Activated effector memory CD4-positive, alpha-beta T cell treated with anti-CD3 and anti-CD28 coated beads, Interleukin-2, amount 50 U/mL, for 16 hours (primary cell): Measurements from ENCODE around the gene TCTN1.
A peak's percentile ranks its signal among the peaks of the same experiment; 100 is the strongest.
"Not testable (repeated sequence)": the region's sequence is repeated elsewhere in the genome, so short reads cannot be mapped to it uniquely, and the experiment has no call there.

Experiments
- DNase-seq: peaks from one replicate; pipeline ENCODE4 v3.0.0-alpha.2; 2020

The TCTN1 gene

GRCh38 chr12:110613771-110614684 lies at the start of gene TCTN1:
Gene TCTN1 (plus strand): TSS chr12:110614129. CDS start chr12:110614183, 54 bp downstream.
- peak; percentile 99 for DNase-seq

GRCh38 chr12:110564471-110564991 lies 49.4 kb upstream of the TCTN1 start:
- no peak for DNase-seq

- DNase-seq = no peak
Observed at GRCh38 chr12:110565894-110566871, 47.7 kb upstream of the TCTN1 start.

- DNase-seq = no peak
Observed at GRCh38 chr12:110566993-110567392, 46.9 kb upstream of the TCTN1 start.

GRCh38 chr12:110568752-110569151 lies 45.2 kb upstream of the TCTN1 start:
- no peak for DNase-seq

- not testable (repeated sequence) for DNase-seq
Observed at GRCh38 chr12:110569838-110570237, 44.1 kb upstream of the TCTN1 start.

- DNase-seq = not testable (repeated sequence)
Observed at GRCh38 chr12:110570798-110571197, 43.1 kb upstream of the TCTN1 start.

GRCh38 chr12:110574044-110574443 lies 39.9 kb upstream of the TCTN1 start:
- no peak for DNase-seq

- not testable (repeated sequence) for DNase-seq
Observed at GRCh38 chr12:110574717-110575230, 39.2 kb upstream of the TCTN1 start.

- no peak for DNase-seq
Observed at GRCh38 chr12:110575326-110575725, 38.6 kb upstream of the TCTN1 start.

GRCh38 chr12:110576504-110576903 lies 37.4 kb upstream of the TCTN1 start:
- no peak for DNase-seq

- no peak for DNase-seq
Observed at GRCh38 chr12:110577864-110578693, 35.9 kb upstream of the TCTN1 start.

GRCh38 chr12:110578694-110579534 lies 35.0 kb upstream of the TCTN1 start:
- DNase-seq = peak; percentile 77

GRCh38 chr12:110579535-110580253 lies 34.2 kb upstream of the TCTN1 start:
- DNase-seq = no peak

- DNase-seq = no peak
Observed at GRCh38 chr12:110581931-110582275, 32.0 kb upstream of the TCTN1 start.

GRCh38 chr12:110582276-110583136 lies 31.4 kb upstream of the TCTN1 start:
- DNase-seq = peak; percentile 94

- peak; percentile 99 for DNase-seq
Observed at GRCh38 chr12:110583137-110584059, 30.5 kb upstream of the TCTN1 start, which contains the start of gene PPTC7. Gene PPTC7 (minus strand): TSS chr12:110583318. CDS start chr12:110583031, 287 bp downstream.

- peak; percentile 73 for DNase-seq
Observed at GRCh38 chr12:110585231-110585799, 28.6 kb upstream of the TCTN1 start.
